D721Med (cell line): ENCODE measurements around the gene FADS3.
A peak's percentile ranks its signal among the peaks of the same experiment; 100 is the strongest.

Source experiments
- DNase-seq: peaks from one replicate; pipeline ENCODE4 v3.0.0; 2011; ENCODE audit warnings: low spot score; ENCODE audit not compliant: insufficient read length
- FAIRE-seq: peaks from 2 replicates; lab custom pipeline; 2011; peaks lifted over from hg19 to GRCh38; lab: Jason Lieb, UNC
- TF ChIP-seq, protein P1 (sequence below): IDR thresholded peaks from 2 replicates; pipeline ENCODE4 v1.5.1; 2012; ENCODE audit warnings: mild to moderate bottlenecking, control low read depth; ENCODE audit not compliant: insufficient read depth; ENCODE audit errors: missing control alignments

Gene FADS3

GRCh38 chr11:61912991-61913698 lies 21.8 kb upstream of the FADS3 start:
- DNase-seq: peak; percentile 10
- TF ChIP-seq, protein P1, sequence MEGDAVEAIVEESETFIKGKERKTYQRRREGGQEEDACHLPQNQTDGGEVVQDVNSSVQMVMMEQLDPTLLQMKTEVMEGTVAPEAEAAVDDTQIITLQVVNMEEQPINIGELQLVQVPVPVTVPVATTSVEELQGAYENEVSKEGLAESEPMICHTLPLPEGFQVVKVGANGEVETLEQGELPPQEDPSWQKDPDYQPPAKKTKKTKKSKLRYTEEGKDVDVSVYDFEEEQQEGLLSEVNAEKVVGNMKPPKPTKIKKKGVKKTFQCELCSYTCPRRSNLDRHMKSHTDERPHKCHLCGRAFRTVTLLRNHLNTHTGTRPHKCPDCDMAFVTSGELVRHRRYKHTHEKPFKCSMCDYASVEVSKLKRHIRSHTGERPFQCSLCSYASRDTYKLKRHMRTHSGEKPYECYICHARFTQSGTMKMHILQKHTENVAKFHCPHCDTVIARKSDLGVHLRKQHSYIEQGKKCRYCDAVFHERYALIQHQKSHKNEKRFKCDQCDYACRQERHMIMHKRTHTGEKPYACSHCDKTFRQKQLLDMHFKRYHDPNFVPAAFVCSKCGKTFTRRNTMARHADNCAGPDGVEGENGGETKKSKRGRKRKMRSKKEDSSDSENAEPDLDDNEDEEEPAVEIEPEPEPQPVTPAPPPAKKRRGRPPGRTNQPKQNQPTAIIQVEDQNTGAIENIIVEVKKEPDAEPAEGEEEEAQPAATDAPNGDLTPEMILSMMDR: no peak
- no peak for FAIRE-seq

GRCh38 chr11:61912530-61912898 lies 21.2 kb upstream of the FADS3 start:
- TF ChIP-seq, protein P1: no peak
- FAIRE-seq: no peak
- no peak for DNase-seq

- DNase-seq: no peak
Measured at GRCh38 chr11:61911701-61912529, 20.6 kb upstream of the FADS3 start.

DNA sequence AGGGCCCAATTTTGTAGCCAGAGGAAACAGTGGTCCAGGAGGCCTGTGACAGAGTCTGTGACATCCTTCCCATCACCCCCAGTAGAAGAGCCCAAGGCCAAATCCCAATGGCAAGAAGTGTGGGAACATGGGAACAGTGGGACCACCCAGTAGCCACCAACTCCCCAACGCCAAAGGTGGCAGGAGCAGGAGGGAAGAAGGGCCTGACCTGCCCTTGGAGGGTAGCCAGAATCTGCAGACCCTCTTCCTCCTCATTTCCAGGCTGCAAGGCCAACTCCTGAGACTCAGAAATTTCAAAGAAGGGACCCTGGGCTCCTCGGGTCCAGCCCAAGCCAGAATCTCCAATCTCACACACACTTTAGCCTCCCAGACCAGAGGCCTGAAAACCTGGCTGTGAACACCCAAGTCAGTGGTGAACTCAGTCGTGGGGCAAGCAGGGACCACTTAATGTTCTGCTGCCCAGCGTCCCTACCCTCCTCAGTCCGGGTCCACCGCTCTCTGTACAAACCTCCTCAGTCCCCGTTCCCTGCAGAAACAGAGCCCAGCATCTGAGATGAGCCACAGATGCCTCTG lies 19.9 kb upstream of the FADS3 start:
- TF ChIP-seq, protein P1: no peak
- FAIRE-seq (no peak), DNase-seq (no peak)

More at GRCh38 chr11:61911701-61912529, 20.6 kb upstream of the FADS3 start:
- no peak for FAIRE-seq
- TF ChIP-seq, protein P1: no peak

- FAIRE-seq (no peak), DNase-seq (no peak)
- TF ChIP-seq, protein P1: no peak
Measured at GRCh38 chr11:61910187-61911127, 19.1 kb upstream of the FADS3 start.

- FAIRE-seq: no peak
- TF ChIP-seq, protein P1: no peak
- no peak for DNase-seq
Measured at GRCh38 chr11:61908730-61909316, 17.5 kb upstream of the FADS3 start.
